Measurements from ENCODE around the gene FAAP20.

Gene FAAP20

DNA sequence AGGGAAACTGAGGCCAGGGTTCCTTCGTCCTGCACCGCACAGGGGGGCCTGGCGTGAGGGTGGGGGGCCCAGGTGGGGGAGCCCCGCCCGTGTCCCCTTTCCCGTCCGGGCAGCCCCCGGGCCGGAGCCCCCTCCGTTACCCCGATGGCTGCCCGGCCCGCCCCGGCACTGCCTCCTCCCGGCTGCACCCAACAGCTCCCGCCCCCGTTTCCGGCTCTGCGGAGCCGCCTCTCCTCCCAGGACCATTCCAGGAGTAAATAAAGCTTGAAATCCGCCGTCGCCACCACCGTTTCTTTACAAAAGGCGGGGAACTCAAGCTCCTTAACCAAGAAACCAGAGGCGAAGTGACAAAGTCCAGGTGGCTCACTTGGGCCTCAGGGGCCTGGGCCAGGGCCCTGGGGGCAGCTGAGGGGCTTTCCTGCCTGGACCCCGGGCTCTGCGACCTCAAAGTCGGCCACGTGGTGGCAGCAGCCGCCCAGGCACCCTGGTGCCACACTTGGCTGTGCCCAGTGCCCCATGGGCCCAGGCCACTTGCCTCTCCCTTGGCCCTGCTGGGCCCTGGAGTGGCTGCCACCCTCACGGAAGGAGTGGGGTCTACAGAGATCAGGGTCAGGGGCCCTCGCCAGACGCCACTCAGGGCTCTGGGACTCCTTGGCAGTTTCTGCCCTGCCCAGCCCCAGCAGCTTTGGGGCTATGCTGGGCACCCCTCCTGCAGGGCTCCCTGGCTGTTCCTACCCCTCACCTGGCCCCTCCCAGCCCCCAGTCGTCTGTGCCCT lies 514 bp upstream of the FAAP20 start:
- DNase-seq (ENCODE audit: low spot score) = peak; percentile 78

DNA sequence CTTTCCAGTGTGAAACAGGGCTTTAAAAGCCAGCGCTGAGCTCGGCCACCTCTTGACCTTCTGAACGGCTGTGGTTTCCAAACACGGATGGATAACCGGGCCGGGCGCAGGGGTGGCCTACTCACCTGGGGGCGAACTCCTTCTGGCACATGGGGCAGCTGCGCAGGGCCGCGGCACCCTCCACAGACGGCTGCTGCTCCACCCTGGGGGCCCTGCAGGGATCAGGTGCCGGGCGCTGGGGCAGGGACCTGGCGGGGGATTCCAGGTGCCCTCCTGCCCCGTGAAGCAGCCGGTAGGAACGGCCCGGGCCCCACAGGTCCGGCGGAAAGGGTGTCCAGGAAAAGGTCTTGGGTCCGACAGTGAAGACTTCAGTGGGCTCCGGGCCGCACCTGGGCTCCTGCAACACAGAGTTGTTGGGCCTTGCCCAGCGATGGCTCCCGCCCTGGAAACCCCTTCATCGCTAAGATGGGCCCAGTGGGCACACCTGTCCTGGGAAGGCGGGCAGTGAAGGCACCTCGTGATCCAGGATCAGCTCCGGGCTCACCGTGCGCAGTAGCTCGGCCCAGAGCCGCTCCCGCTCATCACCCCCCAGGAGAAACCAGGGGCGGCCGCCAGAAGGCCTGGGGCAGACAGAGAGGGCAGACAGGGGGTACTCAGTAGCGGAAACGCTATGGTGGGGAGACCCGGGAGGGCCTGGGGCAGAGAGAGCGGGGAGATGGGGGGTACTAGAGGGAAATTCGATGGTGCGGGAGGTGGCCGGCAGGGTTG lies 874 bp downstream of the FAAP20 start:
- DNase-seq (ENCODE audit: low spot score) = no peak

DNA sequence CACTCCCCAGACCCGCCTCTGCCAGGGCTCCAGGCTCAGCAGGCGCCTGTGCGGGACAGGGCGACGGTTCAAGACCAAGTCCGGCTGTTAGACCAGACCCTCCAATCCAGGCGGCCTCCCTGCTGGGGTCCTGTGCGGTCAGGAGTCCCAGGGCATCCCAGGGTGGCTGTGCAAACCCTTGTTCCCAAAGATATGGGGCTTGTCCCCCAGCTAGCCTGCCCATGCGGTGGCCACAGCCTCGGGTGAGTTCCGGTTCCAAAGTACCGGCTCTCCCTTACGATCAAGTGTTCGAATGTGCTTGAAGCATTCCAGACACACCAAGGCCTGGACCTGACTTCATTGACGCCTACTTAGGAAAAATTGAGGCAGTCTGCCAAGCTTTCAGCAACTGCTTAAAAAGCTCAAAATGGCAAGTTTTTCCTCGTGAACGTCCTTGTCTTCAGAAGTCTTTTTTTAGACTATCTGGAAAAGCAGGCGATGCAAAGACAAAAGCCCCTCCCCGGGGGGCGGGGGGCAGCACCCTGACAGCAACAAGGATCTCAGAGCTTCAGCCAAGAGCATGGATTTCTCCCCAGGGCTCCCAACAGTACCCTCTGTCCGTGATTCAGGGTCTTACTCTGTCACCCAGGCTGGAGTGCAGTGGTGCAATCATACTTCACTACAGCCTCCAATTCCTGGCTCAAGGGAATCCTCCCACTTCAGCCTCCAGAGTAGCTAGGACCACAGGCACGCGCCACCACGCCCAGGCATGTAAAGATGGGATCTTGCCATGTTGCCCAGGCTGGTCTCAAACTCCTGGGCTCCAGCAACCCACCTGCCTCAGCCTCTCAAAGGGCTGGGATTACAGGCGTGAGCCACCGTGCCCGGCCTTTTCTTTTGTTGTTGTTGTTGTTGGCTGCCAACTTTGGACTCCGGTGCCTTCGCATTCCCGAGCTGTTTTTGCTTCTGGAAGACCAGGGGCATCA lies 2.3 kb downstream of the FAAP20 start:
- no peak for DNase-seq (ENCODE audit: low spot score)

DNA sequence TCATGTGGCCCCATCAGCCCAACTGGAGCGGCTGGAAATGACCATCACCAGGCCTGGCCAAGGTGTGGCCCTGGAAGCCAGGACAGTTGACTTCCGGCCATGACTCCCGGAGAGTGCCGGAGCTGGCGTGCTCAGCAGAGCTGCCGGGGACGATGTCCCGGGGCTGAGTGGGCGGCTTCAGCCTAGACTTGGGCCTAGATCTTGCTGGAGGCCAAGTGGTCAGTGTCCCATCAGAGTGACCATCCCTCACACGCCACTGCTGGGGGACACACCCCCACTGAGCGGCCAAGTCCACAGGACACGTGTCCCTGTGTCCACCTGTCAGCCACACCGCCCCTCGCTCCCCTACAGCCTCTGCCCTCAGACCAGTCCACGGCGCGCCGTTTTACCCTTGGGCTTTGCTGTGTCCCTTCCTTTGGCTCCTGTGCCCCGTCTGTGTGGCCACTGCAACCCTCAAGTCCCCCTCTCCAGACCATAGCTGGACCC lies 4.0 kb downstream of the FAAP20 start:
- DNase-seq (ENCODE audit: low spot score) = no peak

DNA sequence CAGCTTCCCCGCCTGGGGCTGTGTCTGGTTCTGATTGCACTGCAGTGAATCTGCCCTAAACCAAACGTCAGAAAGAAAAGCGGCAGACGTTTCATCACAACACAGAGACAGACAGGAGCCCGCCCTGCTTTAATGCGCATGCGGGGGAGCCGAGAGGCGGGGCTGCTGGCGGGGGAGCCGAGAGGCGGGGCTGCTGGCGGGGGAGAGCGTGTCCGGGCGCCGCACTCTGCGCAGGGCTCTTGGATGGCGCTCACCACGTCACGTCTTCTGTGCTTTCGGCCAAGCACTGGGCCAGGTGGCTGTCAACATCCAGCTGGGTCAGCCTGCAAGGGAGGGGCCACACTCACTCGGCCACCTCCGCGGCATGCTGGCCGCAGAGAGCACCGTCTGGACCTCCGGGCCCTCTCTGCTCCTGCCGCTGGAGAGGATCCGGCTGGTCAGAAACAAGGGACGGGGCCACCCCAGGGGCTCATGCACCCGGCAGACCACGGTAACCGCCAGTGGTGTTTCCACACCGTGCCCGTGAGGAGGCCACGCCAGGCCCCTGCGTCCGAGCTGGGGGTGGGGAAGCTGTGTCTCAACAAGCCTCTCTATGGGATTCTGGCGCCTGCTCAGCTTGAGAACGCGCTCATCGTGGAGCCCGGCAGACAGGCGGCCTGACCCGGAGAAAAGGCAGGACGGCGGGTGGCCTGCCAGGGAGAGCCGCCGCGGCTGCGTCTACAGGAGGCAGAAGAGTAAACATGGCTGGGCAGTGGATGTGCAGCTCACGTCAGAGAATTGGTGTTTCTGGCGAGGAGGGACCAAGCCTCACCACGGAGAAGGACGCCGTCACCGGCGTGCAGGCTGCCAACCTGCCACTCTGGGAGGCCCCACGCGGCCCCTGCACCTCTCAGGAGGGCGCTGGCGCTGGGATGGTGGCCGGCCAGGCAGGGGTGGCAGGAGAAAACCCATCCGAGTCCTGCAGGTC lies 4.8 kb downstream of the FAAP20 start:
- peak; percentile 88 for DNase-seq (ENCODE audit: low spot score)

DNA sequence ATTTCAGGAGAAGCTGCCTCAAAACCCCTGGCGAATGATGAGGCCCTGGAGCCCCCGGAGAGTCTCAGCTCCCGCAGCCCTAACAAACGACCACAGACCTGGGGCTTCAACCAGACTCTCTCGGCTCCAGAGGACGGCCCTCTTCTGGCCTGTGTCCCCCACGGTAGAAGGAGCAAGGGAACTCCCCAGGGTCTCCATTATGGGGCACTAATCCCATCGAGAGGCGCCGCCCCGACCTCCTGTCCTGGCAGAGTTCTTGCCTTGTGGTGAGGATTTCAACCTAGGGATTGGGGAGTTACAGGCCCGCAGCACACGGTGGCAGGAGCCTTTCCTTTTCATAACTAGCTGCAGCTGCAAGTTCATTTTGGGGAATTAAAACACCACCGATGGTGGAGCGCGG lies 6.2 kb downstream of the FAAP20 start:
- DNase-seq (ENCODE audit: low spot score) = no peak

DNA sequence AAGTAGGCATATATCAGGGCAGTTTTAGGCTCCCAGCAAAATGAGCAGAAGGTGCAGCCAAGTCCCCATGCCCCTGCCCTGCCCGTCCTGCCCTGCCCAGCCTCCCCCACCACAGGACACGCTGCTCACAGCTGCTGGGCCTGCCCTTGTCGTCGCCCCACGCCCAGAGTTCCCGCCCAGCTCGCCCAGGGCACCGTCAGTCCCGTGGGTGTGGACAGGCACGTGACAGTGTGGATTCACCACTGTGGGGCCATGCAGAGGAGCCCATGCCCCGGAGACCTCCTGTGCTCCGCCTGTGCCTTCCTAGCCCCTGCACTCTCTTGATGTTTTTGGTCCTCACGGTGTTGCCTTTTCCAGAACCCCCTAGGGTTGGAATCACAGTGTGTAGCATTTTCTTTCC lies 7.0 kb downstream of the FAAP20 start:
- no peak for DNase-seq (ENCODE audit: low spot score)

DNA sequence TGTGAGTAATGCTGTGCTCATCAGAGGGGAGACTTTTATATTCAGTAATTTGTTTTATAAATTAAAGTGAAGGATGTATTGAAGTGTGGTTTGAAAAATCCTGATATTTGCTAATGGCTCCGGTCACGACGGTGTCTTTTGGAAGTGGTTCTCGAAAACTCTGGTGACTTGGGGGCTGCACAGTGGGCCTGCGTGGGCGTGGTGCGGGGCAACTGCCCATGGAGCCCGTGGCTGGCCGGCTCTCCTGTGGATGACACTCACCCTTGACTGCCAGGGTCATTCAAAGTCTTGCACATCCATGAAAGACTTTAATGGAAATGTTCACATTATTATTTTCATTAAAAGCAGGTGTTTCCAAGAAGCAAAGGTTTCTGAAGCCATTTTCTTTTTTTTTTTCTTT lies 7.7 kb downstream of the FAAP20 start:
- DNase-seq (ENCODE audit: low spot score) = no peak

DNA sequence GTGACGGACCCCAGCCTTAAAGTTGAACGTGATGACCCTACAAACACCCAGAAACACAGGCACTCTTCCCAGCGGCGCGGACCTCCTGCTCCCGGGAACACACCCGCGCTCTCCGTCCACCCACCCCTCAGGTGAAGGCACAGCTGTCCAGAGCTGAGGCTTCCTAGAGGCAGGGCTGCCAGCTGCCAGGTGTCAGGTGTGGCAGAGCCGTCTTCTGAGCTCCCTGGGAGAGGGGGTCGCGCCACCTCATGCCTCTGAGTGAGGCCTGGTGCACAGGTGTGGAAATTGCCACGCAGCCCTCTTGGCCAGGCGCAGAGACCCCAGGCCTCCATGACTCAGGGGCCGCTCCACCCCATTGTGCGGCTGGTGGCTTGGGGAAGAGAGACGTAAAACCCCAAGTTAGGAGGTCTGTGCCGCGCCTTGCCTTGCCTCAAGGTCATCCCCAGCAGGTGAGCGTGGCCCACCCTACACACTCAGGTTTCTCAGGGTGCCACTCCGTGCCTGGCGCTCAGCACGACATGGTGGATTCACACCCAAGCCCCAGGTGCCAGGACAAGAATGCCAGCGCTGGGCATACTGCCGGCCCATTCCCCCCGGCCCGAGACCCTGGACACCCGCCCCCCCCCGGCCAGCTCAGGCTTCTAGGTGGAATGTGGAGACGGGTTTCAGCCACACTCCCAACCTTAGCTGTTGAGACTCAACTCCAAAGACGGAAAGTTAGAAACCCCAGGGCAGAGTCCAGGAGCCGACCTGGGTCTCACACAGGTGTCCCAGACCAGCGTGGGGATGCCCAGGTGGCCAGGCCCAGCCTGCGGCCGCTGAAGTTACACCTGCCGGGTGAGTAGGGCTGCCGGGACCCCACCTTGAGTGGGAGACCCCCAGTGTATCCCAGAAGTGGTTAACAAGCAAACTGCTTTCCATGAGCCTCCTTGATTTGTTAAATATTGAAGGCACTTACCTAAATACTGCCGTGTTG lies 8.4 kb downstream of the FAAP20 start:
- no peak for DNase-seq (ENCODE audit: low spot score)

DNA sequence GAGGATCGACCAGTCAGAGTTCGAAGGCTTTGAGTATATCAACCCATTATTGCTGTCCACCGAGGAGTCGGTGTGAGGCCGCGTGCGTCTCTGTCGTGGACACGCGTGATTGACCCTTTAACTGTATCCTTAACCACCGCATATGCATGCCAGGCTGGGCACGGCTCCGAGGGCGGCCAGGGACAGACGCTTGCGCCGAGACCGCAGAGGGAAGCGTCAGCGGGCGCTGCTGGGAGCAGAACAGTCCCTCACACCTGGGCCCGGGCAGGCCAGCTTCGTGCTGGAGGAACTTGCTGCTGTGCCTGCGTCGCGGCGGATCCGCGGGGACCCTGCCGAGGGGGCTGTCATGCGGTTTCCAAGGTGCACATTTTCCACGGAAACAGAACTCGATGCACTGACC lies 9.6 kb downstream of the FAAP20 start:
- no peak for DNase-seq (ENCODE audit: low spot score)

DNA sequence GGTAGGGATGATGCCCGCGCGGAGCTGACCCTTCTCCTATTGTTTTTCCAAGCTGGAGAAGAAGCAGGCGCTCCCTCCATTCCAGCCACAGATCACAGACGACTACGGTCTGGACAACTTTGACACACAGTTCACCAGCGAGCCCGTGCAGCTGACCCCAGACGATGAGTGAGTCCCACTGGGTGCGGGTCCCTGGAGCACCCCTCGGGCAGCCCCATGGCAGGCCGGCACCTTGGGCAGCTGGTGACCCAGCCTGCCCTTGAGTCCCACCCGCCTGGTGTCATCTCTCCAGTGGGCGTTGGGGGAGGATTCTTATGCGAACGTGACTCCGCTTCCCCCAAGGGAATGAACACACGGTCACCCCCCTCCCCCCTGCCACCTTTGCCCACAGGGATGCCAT lies 10.0 kb downstream of the FAAP20 start:
- DNase-seq (ENCODE audit: low spot score) = no peak

DNA sequence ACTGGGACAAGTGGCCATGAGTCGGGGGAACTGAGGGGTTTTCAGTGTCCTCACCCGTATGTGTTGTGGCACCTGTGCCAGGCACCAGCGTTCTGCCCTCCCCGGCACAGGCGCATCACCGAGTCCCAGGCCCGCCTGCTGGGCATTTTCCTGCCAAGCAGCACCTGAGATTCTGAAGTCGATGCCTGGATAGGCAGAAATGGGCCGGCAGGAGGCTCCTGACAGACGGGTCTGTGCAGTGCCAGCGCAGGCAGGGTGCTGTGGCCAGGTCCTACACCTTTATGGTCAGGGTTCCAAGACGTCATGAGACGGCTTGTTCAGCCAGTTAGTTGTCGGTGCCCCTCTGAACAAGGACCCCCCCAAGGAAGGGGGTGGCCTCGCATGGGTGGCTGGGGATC lies 10.6 kb downstream of the FAAP20 start:
- no peak for DNase-seq (ENCODE audit: low spot score)

DNA sequence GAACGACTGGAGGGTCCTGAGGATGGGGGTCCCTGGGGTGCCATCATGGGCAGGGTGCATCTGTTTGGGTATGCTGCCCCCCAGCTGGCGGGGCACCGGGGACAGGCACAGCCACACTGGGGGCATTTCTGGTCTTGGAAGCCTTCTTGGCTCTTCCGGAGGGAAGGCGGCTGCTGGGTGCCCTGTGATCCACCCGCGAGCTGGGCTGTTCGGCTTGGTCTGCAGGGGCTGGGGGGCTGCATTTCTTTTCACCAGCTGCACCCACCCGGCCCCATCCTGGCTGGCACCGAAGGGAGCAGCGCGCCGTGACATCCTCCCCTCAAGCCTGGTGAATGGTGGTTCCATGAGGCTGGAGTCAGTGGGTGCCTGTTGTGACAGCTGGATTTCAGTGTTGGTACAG lies 12.2 kb downstream of the FAAP20 start:
- DNase-seq (ENCODE audit: low spot score) = no peak

DNA sequence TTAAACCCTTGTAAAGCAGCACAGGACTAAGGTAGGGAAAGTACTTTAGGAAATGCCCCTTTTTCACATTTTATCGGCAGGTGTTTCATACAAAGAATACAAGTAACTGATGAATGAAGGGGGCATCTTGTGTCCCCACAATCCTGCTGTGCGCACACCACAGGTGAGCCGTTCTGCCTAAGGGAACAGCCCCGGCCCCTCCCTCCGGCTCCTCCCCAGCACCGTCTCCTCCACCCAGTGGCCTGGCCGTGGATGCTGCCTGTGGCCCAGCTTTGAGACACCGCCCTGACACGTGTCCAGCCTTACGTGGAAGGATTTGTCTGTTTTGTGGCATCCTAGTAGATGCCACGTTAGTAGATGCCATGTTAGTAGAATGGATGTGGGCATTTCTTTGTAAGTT lies 12.8 kb downstream of the FAAP20 start:
- DNase-seq (ENCODE audit: low spot score) = no peak

DNA sequence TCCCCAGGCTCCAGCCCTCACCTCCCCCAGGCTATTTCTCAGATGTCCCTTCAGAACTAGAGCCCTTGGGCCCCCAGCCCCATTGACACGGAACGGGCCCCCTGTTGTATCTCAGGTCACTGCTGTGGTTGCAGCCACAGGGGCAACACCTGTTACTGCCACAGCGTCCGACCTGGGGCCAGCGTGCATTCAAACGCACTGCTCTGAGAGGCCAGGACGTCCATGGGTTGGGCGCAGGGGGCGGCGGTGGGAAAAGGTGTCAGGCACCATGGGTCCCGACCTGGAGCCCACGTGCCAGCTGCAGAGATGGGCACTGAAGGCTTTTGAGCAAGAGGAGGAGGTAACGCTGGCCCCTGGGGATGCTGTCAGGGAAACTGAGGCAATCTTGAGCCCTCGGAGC lies 13.3 kb downstream of the FAAP20 start:
- DNase-seq (ENCODE audit: low spot score) = no peak

DNA sequence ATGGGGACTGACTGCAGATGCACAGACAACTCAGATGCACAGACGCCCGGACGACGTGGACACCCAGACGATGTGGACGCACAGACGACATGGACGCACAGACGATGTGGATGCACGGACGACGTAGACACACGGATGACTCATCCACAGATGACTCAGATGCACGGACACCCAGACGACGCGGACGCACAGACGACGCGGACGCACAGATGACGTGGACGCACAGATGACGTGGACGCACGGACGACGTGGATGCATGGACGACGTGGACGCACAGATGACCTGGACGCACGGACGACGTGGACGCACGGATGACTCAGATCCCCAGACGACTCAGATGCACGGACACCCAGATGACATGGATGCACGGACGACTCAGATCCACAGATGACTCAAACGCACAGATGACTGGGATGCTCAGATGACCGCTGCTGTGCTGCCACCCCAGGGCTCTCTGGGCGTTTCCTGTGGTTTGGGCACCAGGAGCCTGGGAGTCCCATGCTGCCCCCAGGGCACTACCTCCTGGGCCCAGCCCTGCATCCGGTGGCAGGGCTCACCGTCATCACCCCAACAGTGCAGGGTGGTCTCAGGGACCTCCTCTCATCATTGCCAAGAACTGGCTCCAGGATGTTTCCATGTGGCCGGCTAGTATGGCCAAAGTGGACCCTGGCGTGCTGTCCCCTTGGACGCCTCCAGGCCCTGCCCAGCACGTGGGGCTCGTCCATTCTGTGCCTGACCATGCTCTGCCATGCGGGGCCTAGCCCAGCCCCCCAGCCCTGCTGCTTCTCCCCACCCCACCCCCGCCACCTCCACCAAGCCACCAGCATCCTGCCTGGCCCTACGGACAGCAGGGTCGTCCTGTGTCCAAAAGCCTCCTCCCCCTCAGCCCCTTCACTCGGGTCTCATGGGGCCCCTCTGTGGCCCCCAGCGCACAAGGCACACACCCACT lies 14.0 kb downstream of the FAAP20 start:
- no peak for DNase-seq (ENCODE audit: low spot score)

DNA sequence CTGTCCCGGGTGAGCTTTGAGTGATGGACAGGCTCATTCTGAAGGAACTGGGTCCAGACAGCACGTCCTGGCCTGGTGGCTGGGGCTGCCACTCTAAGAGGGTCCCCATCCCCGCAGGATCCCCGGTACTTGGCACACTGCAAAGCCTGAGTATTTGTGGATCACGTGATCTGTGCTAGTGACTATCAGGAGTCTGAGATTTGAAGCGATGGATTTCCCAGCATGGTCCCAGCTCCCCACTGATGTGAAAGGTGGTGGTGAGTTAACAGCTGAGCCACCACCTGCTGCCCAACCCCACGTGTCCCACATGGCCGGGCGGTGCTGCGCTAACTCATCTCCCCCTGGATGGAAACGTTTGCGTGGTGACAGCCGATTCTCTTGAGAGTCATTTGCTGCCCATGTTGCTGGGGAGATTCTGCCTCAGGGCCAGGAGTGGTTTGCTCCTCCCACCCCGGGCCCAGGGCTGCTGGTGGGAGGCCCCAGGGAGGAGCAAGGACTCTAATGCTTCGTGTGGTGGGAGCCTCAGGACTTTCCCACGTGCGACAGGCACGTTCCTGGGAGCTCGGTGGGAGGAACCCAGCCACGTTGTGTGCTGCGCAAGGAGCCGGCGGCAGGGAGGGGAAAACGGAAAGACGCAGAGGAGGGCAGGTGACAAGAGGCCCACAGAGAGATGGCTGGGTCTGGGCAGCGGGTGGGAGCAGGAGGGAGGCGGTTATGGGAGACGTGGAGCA lies 15.1 kb downstream of the FAAP20 start:
- DNase-seq (ENCODE audit: low spot score) = no peak

DNA sequence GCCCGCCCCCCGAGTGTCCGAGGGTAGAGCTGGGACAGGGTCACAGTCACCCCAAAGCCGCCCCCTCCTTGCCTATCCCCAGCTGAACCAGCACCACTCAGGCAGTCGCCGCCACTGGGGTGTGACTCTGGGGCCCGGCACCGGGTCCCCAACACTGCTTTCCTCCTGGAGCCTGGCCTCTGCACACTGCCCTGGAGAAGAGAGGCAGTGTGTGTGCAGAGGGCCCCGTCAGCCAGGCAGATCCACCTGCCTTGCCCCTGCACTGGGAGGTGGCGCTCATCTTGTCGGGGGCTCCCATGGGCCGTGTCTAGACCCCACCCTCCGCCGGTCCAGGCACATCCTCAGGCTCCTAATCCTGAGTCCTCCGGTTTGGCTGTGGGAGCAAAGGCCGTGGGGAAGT lies 15.7 kb downstream of the FAAP20 start:
- no peak for DNase-seq (ENCODE audit: low spot score)

Data from COLO829 (cell line).